Vagina (tissue), 2 donors: ENCODE results near the gene CASP3. TPM values are rescaled to one million over a fixed set of nuclear protein-coding genes. Genes with fewer than 3 reads are reported as not detected.
"Not testable (repeated sequence)": the region's sequence is repeated elsewhere in the genome, so short reads cannot be mapped to it uniquely, and the experiment has no call there.

ENCODE experiments used
- DNase-seq, 2 donors: peaks; one replicate each; pipeline ENCODE4 v3.0.0-alpha.2; 2017; ENCODE audit errors: extremely low spot score in 2 of 2
- H3K27ac ChIP-seq: fragments of 200-600 bp; sonication (generic); one replicate; pipeline ENCODE4 v1.5.1; 2019
- H3K27me3 ChIP-seq: fragments of 200-600 bp; sonication (generic); one replicate; pipeline ENCODE4 v1.5.1; 2019
- H3K36me3 ChIP-seq, 2 donors: fragments of 200-600 bp; sonication (generic); one replicate each; pipeline ENCODE4 v1.5.1; 2017 to 2019
- H3K4me1 ChIP-seq: fragments of 200-600 bp; sonication (generic); one replicate; pipeline ENCODE4 v1.5.1; 2019
- H3K4me3 ChIP-seq, 2 donors: fragments of 200-600 bp; sonication (generic); 1 replicate in 1 of 2; 2 replicates in 1 of 2; pipeline ENCODE4 v1.5.1; 2016 to 2019
- H3K9me3 ChIP-seq: fragments of 200-600 bp; sonication (generic); one replicate; pipeline ENCODE4 v1.5.1; 2019
- CTCF ChIP-seq, 3 experiments: fragments of 450-650 bp in 2 of 3; fragments of 200-600 bp in 1 of 3; sonication (generic) in 1 of 3; IDR thresholded peaks; one replicate each; pipeline ENCODE4 v1.5.1; 2017 to 2019; ENCODE audit warnings: antibody characterized with exemption in 3 of 3, mild to moderate bottlenecking in 2 of 3, moderate library complexity in 2 of 3
- POLR2A ChIP-seq, 2 donors: fragments of 450-650 bp; IDR thresholded peaks; one replicate each; pipeline ENCODE4 v1.6.1; 2017; ENCODE audit warnings: antibody characterized with exemption in 2 of 2, mild to moderate bottlenecking in 2 of 2, moderate library complexity in 2 of 2
- POLR2AphosphoS5 ChIP-seq, 2 donors: sonication (generic); formaldehyde crosslinking; IDR thresholded peaks; one replicate each; pipeline ENCODE4 v1.9.0; 2017; ENCODE audit warnings: antibody characterized with exemption in 2 of 2, mild to moderate bottlenecking in 2 of 2, low read depth in 1 of 2; ENCODE audit not compliant: insufficient read depth in 1 of 2
- intact Hi-C: fragments of 100-400 bp; cut with DNase I; formaldehyde crosslinking; loops from one replicate; pipeline ENCODE4 v1.15.1; 2023
- total RNA-seq: library from RNA; depleted of rRNA; stranded (reverse); fragments of >200 nt; gene quantifications from one replicate; pipeline ENCODE4 v1.2.3, GENCODE V29; 2016

Gene CASP3
- total RNA-seq, 1 donor from 2014 or later = 11.3 TPM

- no peak for TF ChIP-seq POLR2AphosphoS5 (IDR thresholded peaks at IDR 0.05; ENCODE audit: insufficient read depth in 1 of 2, low read depth in 1 of 2)
- TF ChIP-seq CTCF (IDR thresholded peaks at IDR 0.05) = no peak
- no peak for TF ChIP-seq POLR2A (IDR thresholded peaks at IDR 0.05)
- no peak overlapping the region for H3K27ac ChIP-seq
- H3K4me3 ChIP-seq = no peak overlapping the region
- intact Hi-C loops = no loop called here
- H3K4me1 ChIP-seq = peaks cover 4% of the 10 kb centered on the region
- DNase-seq = no peak
- H3K27me3 ChIP-seq = no peaks in the 10 kb centered on the region
- H3K36me3 ChIP-seq = no peaks in the 10 kb centered on the region
- no peaks in the 10 kb centered on the region for H3K9me3 ChIP-seq
Observed at GRCh38 chr4:184655889-184656869, 6.9 kb upstream of the CASP3 start.

- Histone ChIP-seq H3K4me3 (no peak overlapping the region), H3K27ac (no peak overlapping the region), H3K36me3 (no peaks in the 10 kb centered on the region), H3K4me1 (peaks cover 13% of the 10 kb centered on the region), H3K27me3 (no peaks in the 10 kb centered on the region), H3K9me3 (no peaks in the 10 kb centered on the region)
- no peak for TF ChIP-seq POLR2AphosphoS5 (IDR thresholded peaks at IDR 0.05; ENCODE audit: insufficient read depth in 1 of 2, low read depth in 1 of 2)
- no peak for TF ChIP-seq POLR2A (IDR thresholded peaks at IDR 0.05)
- no peak for TF ChIP-seq CTCF (IDR thresholded peaks at IDR 0.05)
- intact Hi-C loops = no loop called here
- DNase-seq = no peak
Observed at GRCh38 chr4:184653650-184654049, 4.4 kb upstream of the CASP3 start.

GRCh38 chr4:184652681-184653080 is 3.4 kb upstream of the CASP3 start:
- peaks cover 21% of the 10 kb centered on the region for H3K4me1 ChIP-seq
- H3K27me3 ChIP-seq, DNase-seq, H3K9me3 ChIP-seq, H3K4me3 ChIP-seq, intact Hi-C loops, H3K36me3 ChIP-seq, H3K27ac ChIP-seq: not testable (repeated sequence)

GRCh38 chr4:184651899-184652298 is 2.7 kb upstream of the CASP3 start:
- intact Hi-C loops = no loop called here
- H3K9me3 ChIP-seq = no peaks in the 10 kb centered on the region
- TF ChIP-seq POLR2AphosphoS5 (IDR thresholded peaks at IDR 0.05; ENCODE audit: insufficient read depth in 1 of 2, low read depth in 1 of 2) = no peak
- TF ChIP-seq POLR2A (IDR thresholded peaks at IDR 0.05) = no peak
- no peak for TF ChIP-seq CTCF (IDR thresholded peaks at IDR 0.05)

GRCh38 chr4:184649971-184650855 is 966 bp upstream of the CASP3 start:
- H3K4me3 ChIP-seq = peak overlapping the region; percentile 89 to 96
- peaks cover 45% of the 10 kb centered on the region for H3K4me1 ChIP-seq
- H3K27me3 ChIP-seq = no peaks in the 10 kb centered on the region
- peak overlapping the region; percentile 96 for H3K27ac ChIP-seq
- DNase-seq = no peak
- TF ChIP-seq POLR2A (IDR thresholded peaks at IDR 0.05) (no peak), POLR2AphosphoS5 (IDR thresholded peaks at IDR 0.05; ENCODE audit: insufficient read depth in 1 of 2, low read depth in 1 of 2) (no peak), CTCF (IDR thresholded peaks at IDR 0.05) (no peak)
- H3K9me3 ChIP-seq = no peaks in the 10 kb centered on the region
- intact Hi-C loops = loop anchor here (1.0 to 10.0 kb wide), 3 partner anchors 85 to 385 kb away; partner anchors contain the start of gene CENPU
- H3K36me3 ChIP-seq = no peaks in the 10 kb centered on the region

More at GRCh38 chr4:184651899-184652298, 2.7 kb upstream of the CASP3 start:
- Histone ChIP-seq H3K36me3 (no peaks in the 10 kb centered on the region), H3K27ac (no peak overlapping the region), H3K4me1 (peaks cover 29% of the 10 kb centered on the region), H3K27me3 (no peaks in the 10 kb centered on the region), H3K4me3 (no peak overlapping the region)
- no peak for DNase-seq
